Body of pancreas (tissue), 4 donors: Measurements from ENCODE around the gene SLC6A9. TPM values are rescaled to one million over a fixed set of nuclear protein-coding genes. Genes with fewer than 3 reads are reported as not detected.

Experiments used
- ATAC-seq: fragments of 150-250 bp; one replicate; pipeline ENCODE4 v1.9.1; 2016
- DNase-seq, 4 donors: peaks; one replicate each; pipeline ENCODE4 v3.0.0-alpha.2; 2019
- H3K27ac ChIP-seq, 4 donors: fragments of 200-600 bp; sonication (generic); 1 replicate in 3 of 4; 2 replicates in 1 of 4; pipeline versions ENCODE4 v1.5.1 to v1.6.1; 2016 to 2019; ENCODE audit warnings: mild to moderate bottlenecking in 1 of 4, mixed read lengths in 1 of 4, moderate library complexity in 1 of 4
- H3K27me3 ChIP-seq, 2 donors: fragments of 200-600 bp; sonication (generic); one replicate each; pipeline ENCODE4 v1.6.0; 2016; ENCODE audit warnings: mild to moderate bottlenecking in 1 of 2
- H3K36me3 ChIP-seq, 2 donors: fragments of 200-600 bp; sonication (generic); replicated peaks in 1 of 2; 2 replicates each; pipeline ENCODE4 v1.5.1; 2016; ENCODE audit warnings: low read depth in 2 of 2; ENCODE audit not compliant: insufficient read depth in 1 of 2
- H3K4me1 ChIP-seq: fragments of 200-600 bp; sonication (generic); one replicate; pipeline ENCODE4 v1.6.0; 2016
- H3K4me3 ChIP-seq, 2 donors: fragments of 200-600 bp; sonication (generic); 1 replicate in 1 of 2; 2 replicates in 1 of 2; pipeline ENCODE4 v1.5.1; 2016 to 2019
- H3K9me3 ChIP-seq, 3 donors: fragments of 200-600 bp; sonication (generic); 1 replicate in 2 of 3; 2 replicates in 1 of 3; pipeline ENCODE4 v1.5.1; 2016
- CTCF ChIP-seq, 7 experiments: fragments of 450-650 bp in 4 of 7; fragments of 200-600 bp in 3 of 7; sonication (generic) in 3 of 7; IDR thresholded peaks; one replicate each; pipeline ENCODE4 v1.5.1; 2016 to 2019; ENCODE audit warnings: antibody characterized with exemption in 7 of 7
- POLR2A ChIP-seq, 3 donors: fragments of 450-650 bp; IDR thresholded peaks; one replicate each; pipeline ENCODE4 v1.6.1; 2016; ENCODE audit warnings: antibody characterized with exemption in 3 of 3, mild to moderate bottlenecking in 2 of 3
- WGBS, 2 donors: methylation state at CpG; one replicate each; pipeline ENCODE4 v1.1.5; 2017; 5-methylcytosine and 5-hydroxymethylcytosine counted together
- intact Hi-C: fragments of 100-400 bp; cut with DNase I; formaldehyde crosslinking; loops from one replicate; pipeline ENCODE4 v1.15.1; 2023
- total RNA-seq, 2 donors: library from RNA; depleted of rRNA; stranded (reverse); fragments of >200 nt; gene quantifications; one replicate each; pipeline ENCODE4 v1.1.0, GENCODE V29; 2016

The SLC6A9 gene
- total RNA-seq, 2 donors from 2014 or later, result 2.3 to 4.6 TPM

- Histone ChIP-seq H3K36me3 (no peaks in the 10 kb centered on the region), H3K27me3 (no peaks in the 10 kb centered on the region), H3K9me3 (no peaks in the 10 kb centered on the region), H3K4me1 (no peaks in the 10 kb centered on the region), H3K4me3 (no peak overlapping the region), H3K27ac (no peak overlapping the region)
- ATAC-seq (no peak), DNase-seq (no peak)
- intact Hi-C loops, result no loop called here
- 80 to 83% methylated on average over 5 of the region's 5 CpGs for WGBS, 2 donors
- TF ChIP-seq POLR2A (IDR thresholded peaks at IDR 0.05), result no peak
- TF ChIP-seq CTCF (IDR thresholded peaks at IDR 0.05), result no peak
Measured at GRCh38 chr1:43963890-43964289, 67.4 kb downstream of the SLC6A9 start.

- 88 to 100% methylated on average over 2 to 3 of the region's 3 CpGs for WGBS, 2 donors
- DNase-seq, result no peak
- no peaks in the 10 kb centered on the region for H3K27me3 ChIP-seq
- no peaks in the 10 kb centered on the region for H3K36me3 ChIP-seq
- no peak for ATAC-seq
- no peak overlapping the region for H3K4me3 ChIP-seq
- H3K27ac ChIP-seq, result no peak overlapping the region
- intact Hi-C loops, result no loop called here
- no peaks in the 10 kb centered on the region for H3K9me3 ChIP-seq
- H3K4me1 ChIP-seq, result no peaks in the 10 kb centered on the region
- TF ChIP-seq CTCF (IDR thresholded peaks at IDR 0.05) (no peak), POLR2A (IDR thresholded peaks at IDR 0.05) (no peak)
Measured at GRCh38 chr1:43963006-43963405, 68.3 kb downstream of the SLC6A9 start.

GRCh38 chr1:43962324-43962723, 68.9 kb downstream of the SLC6A9 start:
- Histone ChIP-seq H3K36me3 (no peaks in the 10 kb centered on the region), H3K9me3 (no peaks in the 10 kb centered on the region), H3K4me1 (no peaks in the 10 kb centered on the region), H3K27ac (no peak overlapping the region), H3K27me3 (no peaks in the 10 kb centered on the region), H3K4me3 (no peak overlapping the region)
- no peak for ATAC-seq
- TF ChIP-seq POLR2A (IDR thresholded peaks at IDR 0.05) (no peak), CTCF (IDR thresholded peaks at IDR 0.05) (no peak)
- WGBS, 2 donors, result 92 to 94% methylated on average over 2 of the region's 2 CpGs
- intact Hi-C loops, result no loop called here
- no peak for DNase-seq

- H3K36me3 ChIP-seq, result no peaks in the 10 kb centered on the region
- no peaks in the 10 kb centered on the region for H3K27me3 ChIP-seq
- intact Hi-C loops, result no loop called here
- no peak for DNase-seq
- 83 to 87% methylated on average over 3 of the region's 3 CpGs for WGBS, 2 donors
- H3K4me3 ChIP-seq, result no peak overlapping the region
- no peak overlapping the region for H3K27ac ChIP-seq
- H3K9me3 ChIP-seq, result no peaks in the 10 kb centered on the region
- no peaks in the 10 kb centered on the region for H3K4me1 ChIP-seq
- no peak for ATAC-seq
- TF ChIP-seq POLR2A (IDR thresholded peaks at IDR 0.05) (no peak), CTCF (IDR thresholded peaks at IDR 0.05) (no peak)
Measured at GRCh38 chr1:43961692-43962091, 69.6 kb downstream of the SLC6A9 start.

- DNase-seq, result no peak
- Histone ChIP-seq H3K4me1 (no peaks in the 10 kb centered on the region), H3K36me3 (no peaks in the 10 kb centered on the region), H3K9me3 (no peaks in the 10 kb centered on the region), H3K4me3 (no peak overlapping the region), H3K27ac (no peak overlapping the region), H3K27me3 (no peaks in the 10 kb centered on the region)
- 80 to 93% methylated on average over 7 to 8 of the region's 8 CpGs for WGBS, 2 donors
- no peak for ATAC-seq
- intact Hi-C loops, result no loop called here
- TF ChIP-seq POLR2A (IDR thresholded peaks at IDR 0.05) (no peak), CTCF (IDR thresholded peaks at IDR 0.05) (no peak)
Measured at GRCh38 chr1:43960798-43961197, 70.5 kb downstream of the SLC6A9 start.
